Activated T-cell treated with anti-CD3 and anti-CD28 coated beads, Interleukin-2, amount 50 U/mL, for 4 hours (primary cell): ENCODE measurements around the gene CPNE1. TPM values are rescaled to one million over a fixed set of nuclear protein-coding genes. Genes with fewer than 3 reads are reported as not detected.

Experiments used
- total RNA-seq, 3 donors: library from RNA; stranded (reverse); gene quantifications; one replicate each; pipeline ENCODE4 v1.2.1, GENCODE V29; 2021

CPNE1 gene
- total RNA-seq, 3 donors from 2014 or later: 229 to 264 (median 257) TPM

Other genes with a start within 250 kb of the CPNE1 start
- not detected for gene GDF5, start 226.7 kb downstream of the CPNE1 start, total RNA-seq
- gene CEP250, start 209.3 kb downstream of the CPNE1 start, total RNA-seq: 10 to 100 TPM; 27.7 to 31.9 (median 30.9) TPM
- not detected for gene C20orf173, start 135.2 kb downstream of the CPNE1 start, total RNA-seq
- gene ERGIC3, start 122.8 kb downstream of the CPNE1 start, total RNA-seq: 100 to 1,000 TPM; 127 to 130 (median 128) TPM
- gene SPAG4, start 49.1 kb downstream of the CPNE1 start, total RNA-seq: 1 to 10 TPM; 1.6 to 2.5 (median 1.9) TPM
- gene RBM12, start within 50 bp of the CPNE1 start, total RNA-seq: 100 to 1,000 TPM; 135 to 137 (median 136) TPM
- 10 to 100 TPM; 29.0 to 39.4 (median 38.4) TPM for gene NFS1, start 34.5 kb upstream of the CPNE1 start, total RNA-seq
- 100 to 1,000 TPM; 160 to 171 (median 171) TPM for gene ROMO1, start 34.5 kb upstream of the CPNE1 start, total RNA-seq
- gene RBM39, start 77.4 kb upstream of the CPNE1 start, total RNA-seq: 100 to 1,000 TPM; 336 to 375 (median 337) TPM
- 10 to 100 TPM; 47.7 to 59.4 (median 48.8) TPM for gene PHF20, start 107.1 kb upstream of the CPNE1 start, total RNA-seq